Esophagus muscularis mucosa (tissue), 4 donors: ENCODE data around the gene GMPR. TPM values are rescaled to one million over a fixed set of nuclear protein-coding genes. Genes with fewer than 3 reads are reported as not detected.
A peak's percentile ranks its signal among the peaks of the same experiment; 100 is the strongest.

Experiments used
- DNase-seq: peaks from one replicate; pipeline ENCODE4 v3.0.0-alpha.2; 2017; ENCODE audit errors: extremely low spot score
- H3K27ac ChIP-seq, 4 donors: fragments of 200-600 bp; sonication (generic); replicated peaks in 1 of 4; 1 replicate in 3 of 4; 2 replicates in 1 of 4; pipeline ENCODE4 v1.5.1; 2016 to 2019; ENCODE audit warnings: mild to moderate bottlenecking in 1 of 4
- H3K27me3 ChIP-seq, 4 donors: fragments of 200-600 bp; sonication (generic); one replicate each; pipeline versions ENCODE4 v1.5.1 to v1.6.0; 2016 to 2019
- H3K36me3 ChIP-seq, 4 donors: fragments of 200-600 bp; sonication (generic); one replicate each; pipeline ENCODE4 v1.5.1; 2016 to 2019
- H3K4me1 ChIP-seq, 4 donors: fragments of 200-600 bp; sonication (generic); one replicate each; pipeline ENCODE4 v1.5.1; 2016 to 2019
- H3K4me3 ChIP-seq, 4 donors: fragments of 200-600 bp; sonication (generic); 1 replicate in 2 of 4; 2 replicates in 2 of 4; pipeline ENCODE4 v1.5.1; 2016 to 2019; ENCODE audit warnings: mild to moderate bottlenecking in 4 of 4, moderate library complexity in 1 of 4
- H3K9me3 ChIP-seq, 4 donors: fragments of 200-600 bp; sonication (generic); 1 replicate in 3 of 4; 2 replicates in 1 of 4; pipeline ENCODE4 v1.5.1; 2016 to 2019
- EP300 ChIP-seq: sonication (generic); formaldehyde crosslinking; IDR thresholded peaks from one replicate; pipeline ENCODE4 v1.6.1; 2017; ENCODE audit warnings: antibody characterized with exemption
- POLR2A ChIP-seq: fragments of 450-650 bp; IDR thresholded peaks from one replicate; pipeline ENCODE4 v1.6.1; 2017; ENCODE audit warnings: antibody characterized with exemption, moderate library complexity, mild to moderate bottlenecking, low read depth
- POLR2AphosphoS5 ChIP-seq, 2 donors: sonication (generic); formaldehyde crosslinking; IDR thresholded peaks; one replicate each; pipeline ENCODE4 v1.6.1; 2017; ENCODE audit warnings: antibody characterized with exemption in 2 of 2
- WGBS: methylation state at CpG from one replicate; pipeline ENCODE4 v1.1.5; 2018; 5-methylcytosine and 5-hydroxymethylcytosine counted together
- intact Hi-C: fragments of 100-400 bp; cut with DNase I; formaldehyde crosslinking; loops from one replicate; pipeline ENCODE4 v1.15.1; 2023
- total RNA-seq, 4 donors: library from RNA; depleted of rRNA; stranded (reverse); fragments of >200 nt; gene quantifications; one replicate each; pipeline versions ENCODE4 v1.1.0 to v1.2.1, GENCODE V29; 2016
- TF ChIP-seq, protein P1 (sequence below), 3 experiments: fragments of 200-600 bp in 2 of 3; fragments of 450-650 bp in 1 of 3; sonication (generic) in 2 of 3; IDR thresholded peaks; one replicate each; pipeline ENCODE4 v1.5.1; 2017 to 2019; ENCODE audit warnings: antibody characterized with exemption in 3 of 3, mild to moderate bottlenecking in 2 of 3, moderate library complexity in 1 of 3

GMPR gene
- total RNA-seq, 4 donors from 2014 or later: 32.8 to 69.7 (median 52.0) TPM

- Histone ChIP-seq H3K27ac (no peak overlapping the region), H3K4me3 (no peak overlapping the region), H3K9me3 (no peaks in the 10 kb centered on the region), H3K4me1 (peaks cover 3 to 17% (median 14%) of the 10 kb centered on the region in 4 donors), H3K36me3 (no peaks in the 10 kb centered on the region), H3K27me3 (no peaks in the 10 kb centered on the region)
- 33% methylated on average over 6 of the region's 6 CpGs for WGBS
- no peak for DNase-seq
- intact Hi-C loops: no loop called here
- TF ChIP-seq EP300 (no peak), POLR2A (no peak), POLR2AphosphoS5 (IDR thresholded peaks at IDR 0.05) (no peak)
- TF ChIP-seq, protein P1, sequence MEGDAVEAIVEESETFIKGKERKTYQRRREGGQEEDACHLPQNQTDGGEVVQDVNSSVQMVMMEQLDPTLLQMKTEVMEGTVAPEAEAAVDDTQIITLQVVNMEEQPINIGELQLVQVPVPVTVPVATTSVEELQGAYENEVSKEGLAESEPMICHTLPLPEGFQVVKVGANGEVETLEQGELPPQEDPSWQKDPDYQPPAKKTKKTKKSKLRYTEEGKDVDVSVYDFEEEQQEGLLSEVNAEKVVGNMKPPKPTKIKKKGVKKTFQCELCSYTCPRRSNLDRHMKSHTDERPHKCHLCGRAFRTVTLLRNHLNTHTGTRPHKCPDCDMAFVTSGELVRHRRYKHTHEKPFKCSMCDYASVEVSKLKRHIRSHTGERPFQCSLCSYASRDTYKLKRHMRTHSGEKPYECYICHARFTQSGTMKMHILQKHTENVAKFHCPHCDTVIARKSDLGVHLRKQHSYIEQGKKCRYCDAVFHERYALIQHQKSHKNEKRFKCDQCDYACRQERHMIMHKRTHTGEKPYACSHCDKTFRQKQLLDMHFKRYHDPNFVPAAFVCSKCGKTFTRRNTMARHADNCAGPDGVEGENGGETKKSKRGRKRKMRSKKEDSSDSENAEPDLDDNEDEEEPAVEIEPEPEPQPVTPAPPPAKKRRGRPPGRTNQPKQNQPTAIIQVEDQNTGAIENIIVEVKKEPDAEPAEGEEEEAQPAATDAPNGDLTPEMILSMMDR (IDR thresholded peaks at IDR 0.05): no peak
Measured at GRCh38 chr6:16229700-16230099, 8.7 kb upstream of the GMPR start.

GRCh38 chr6:16230953-16231352, 7.4 kb upstream of the GMPR start:
- no peak for TF ChIP-seq POLR2A
- TF ChIP-seq, protein P1 (IDR thresholded peaks at IDR 0.05): no peak
- TF ChIP-seq POLR2AphosphoS5 (IDR thresholded peaks at IDR 0.05): no peak
- TF ChIP-seq EP300: no peak
- Histone ChIP-seq H3K36me3 (no peaks in the 10 kb centered on the region), H3K27me3 (no peaks in the 10 kb centered on the region), H3K9me3 (no peaks in the 10 kb centered on the region), H3K4me1 (peaks cover 3 to 24% (median 21%) of the 10 kb centered on the region in 4 donors), H3K27ac (no peak overlapping the region), H3K4me3 (no peak overlapping the region)
- WGBS: 85% methylated on average over 9 of the region's 9 CpGs
- intact Hi-C loops: no loop called here
- no peak for DNase-seq

DNA sequence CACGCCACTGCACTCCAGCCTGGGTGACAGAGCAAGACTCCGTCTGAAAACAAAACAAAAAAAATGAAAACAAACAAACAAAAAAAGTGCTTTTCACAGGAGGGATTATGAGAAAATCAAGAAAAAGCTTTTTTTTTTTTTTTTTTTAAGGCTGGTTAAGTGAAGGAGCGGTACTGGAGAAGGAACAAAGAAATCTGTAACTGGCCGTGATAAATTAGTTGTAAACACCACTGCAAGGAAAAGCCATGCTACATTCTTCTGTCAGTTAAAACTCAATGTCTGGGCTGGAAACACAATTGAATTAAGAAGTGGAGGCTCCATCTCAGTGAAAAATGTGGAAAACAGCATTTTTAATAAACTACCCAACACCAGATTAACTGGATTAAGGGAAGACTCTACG, 6.3 kb upstream of the GMPR start:
- intact Hi-C loops: no loop called here
- Histone ChIP-seq H3K4me1 (peaks cover 13 to 34% (median 32%) of the 10 kb centered on the region in 4 donors), H3K27me3 (no peaks in the 10 kb centered on the region), H3K9me3 (no peaks in the 10 kb centered on the region), H3K27ac (no peak overlapping the region), H3K4me3 (no peak overlapping the region), H3K36me3 (no peaks in the 10 kb centered on the region)
- DNase-seq: no peak
- WGBS: 92% methylated on average over 5 of the region's 5 CpGs
- TF ChIP-seq POLR2A: no peak
- TF ChIP-seq, protein P1 (IDR thresholded peaks at IDR 0.05): no peak

- Histone ChIP-seq H3K9me3 (no peaks in the 10 kb centered on the region), H3K4me1 (peaks cover 31 to 50% (median 49%) of the 10 kb centered on the region in 4 donors), H3K4me3 (peak overlapping the region; percentile 16 to 36 (median 32)), H3K27me3 (no peaks in the 10 kb centered on the region), H3K36me3 (no peaks in the 10 kb centered on the region), H3K27ac (peak overlapping the region; percentile 74 to 83 (median 78))
- TF ChIP-seq POLR2AphosphoS5 (IDR thresholded peaks at IDR 0.05) (no peak), EP300 (no peak), POLR2A (no peak)
- TF ChIP-seq, protein P1 (IDR thresholded peaks at IDR 0.05): no peak
- WGBS: 72% methylated on average over 4 of the region's 4 CpGs
- intact Hi-C loops: no loop called here
- DNase-seq: no peak
Measured at GRCh38 chr6:16236009-16236501, 2.3 kb upstream of the GMPR start.

DNA sequence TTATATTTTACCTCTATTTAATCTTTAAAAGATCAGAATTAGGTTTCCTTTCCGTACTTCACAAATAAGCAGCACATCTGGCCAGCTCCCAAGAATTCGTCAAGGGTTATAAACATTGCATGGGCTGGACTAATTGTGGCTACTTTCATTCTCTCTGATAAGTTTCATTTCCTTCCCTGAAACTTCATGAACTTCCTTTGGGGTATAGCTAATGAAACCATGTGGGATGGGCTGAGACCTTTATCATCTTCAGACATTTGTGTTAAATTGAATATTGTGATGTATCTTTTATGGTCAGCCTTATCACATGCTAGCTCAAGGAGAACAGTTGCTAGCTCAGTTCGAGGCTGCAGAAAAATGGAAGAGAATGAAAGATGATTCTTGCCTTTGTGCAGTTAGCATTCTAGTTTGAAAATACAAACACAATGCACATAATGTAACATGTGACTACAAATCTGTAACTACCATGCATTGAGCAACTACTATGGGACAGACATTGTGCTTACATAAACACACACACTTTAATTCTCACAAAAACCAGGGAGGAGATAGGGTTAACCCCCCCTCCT, 1.7 kb upstream of the GMPR start:
- Histone ChIP-seq H3K36me3 (no peaks in the 10 kb centered on the region), H3K27ac (peak overlapping the region; percentile 74 to 83 (median 78)), H3K4me3 (peak overlapping the region; percentile 16 to 36 (median 32)), H3K27me3 (no peaks in the 10 kb centered on the region), H3K9me3 (no peaks in the 10 kb centered on the region), H3K4me1 (peaks cover 31 to 57% (median 52%) of the 10 kb centered on the region in 4 donors)
- DNase-seq: no peak
- intact Hi-C loops: no loop called here
- 8% methylated on average over 3 of the region's 3 CpGs for WGBS
- TF ChIP-seq, protein P1 (IDR thresholded peaks at IDR 0.05): no peak
- TF ChIP-seq POLR2AphosphoS5 (IDR thresholded peaks at IDR 0.05) (no peak), POLR2A (no peak), EP300 (no peak)
